H9 (cell line): ENCODE data around the gene ANKDD1A. TPM values are rescaled to one million over a fixed set of nuclear protein-coding genes. Genes with fewer than 3 reads are reported as not detected.

Source experiments
- DNase-seq: peaks from one replicate; pipeline ENCODE4 v3.0.0-alpha.2; 2017
- H2AFZ ChIP-seq: one replicate; pipeline ENCODE4 v1.6.1; 2013; ENCODE audit warnings: mild to moderate bottlenecking, low read length, control low read depth, moderate library complexity
- H2AK5ac ChIP-seq: 2 replicates; pipeline ENCODE4 v1.6.1; 2013; ENCODE audit warnings: low read length, control low read depth, mixed read lengths; ENCODE audit not compliant: insufficient read length
- H2BK120ac ChIP-seq: one replicate; pipeline ENCODE4 v1.6.1; 2013; ENCODE audit warnings: low read depth, mild to moderate bottlenecking, low read length, control low read depth, inconsistent platforms; ENCODE audit not compliant: poor library complexity, severe bottlenecking
- H2BK12ac ChIP-seq: 2 replicates; pipeline ENCODE4 v1.6.1; 2013; ENCODE audit warnings: low read length, control low read depth, mixed read lengths, low read depth; ENCODE audit not compliant: insufficient read length
- H2BK15ac ChIP-seq: 2 replicates; pipeline ENCODE4 v1.6.1; 2013; ENCODE audit warnings: low read depth, low read length, control low read depth
- H2BK20ac ChIP-seq: one replicate; pipeline ENCODE4 v1.6.1; 2013; ENCODE audit warnings: low read depth, mild to moderate bottlenecking, low read length, control low read depth, inconsistent platforms; ENCODE audit not compliant: poor library complexity, severe bottlenecking
- H2BK5ac ChIP-seq: 2 replicates; pipeline ENCODE4 v1.6.1; 2013; ENCODE audit warnings: low read length, control low read depth, mixed read lengths; ENCODE audit not compliant: insufficient read length
- H3K14ac ChIP-seq: 2 replicates; pipeline ENCODE4 v1.6.1; 2013; ENCODE audit warnings: low read length, control low read depth; ENCODE audit not compliant: insufficient read depth
- H3K18ac ChIP-seq: 2 replicates; pipeline ENCODE4 v1.6.1; 2013; ENCODE audit warnings: low read depth, mild to moderate bottlenecking, mixed read lengths, low read length, control low read depth; ENCODE audit not compliant: insufficient read length
- H3K23ac ChIP-seq: 2 replicates; pipeline ENCODE4 v1.6.1; 2013; ENCODE audit warnings: low read length, control low read depth, mixed read lengths, low read depth; ENCODE audit not compliant: insufficient read length
- H3K23me2 ChIP-seq: 2 replicates; pipeline ENCODE4 v1.6.1; 2013; ENCODE audit warnings: low read depth, mild to moderate bottlenecking, mixed read lengths, low read length, control low read depth; ENCODE audit not compliant: insufficient read length, poor library complexity, severe bottlenecking
- H3K27ac ChIP-seq: 2 replicates; pipeline ENCODE4 v1.5.1; 2013; ENCODE audit warnings: low read length, control low read depth, mixed read lengths, low read depth; ENCODE audit not compliant: insufficient read length
- H3K27me3 ChIP-seq: 2 replicates; pipeline ENCODE4 v1.6.1; 2013; ENCODE audit warnings: low read length, control low read depth, inconsistent platforms; ENCODE audit not compliant: insufficient read depth
- H3K4ac ChIP-seq: 2 replicates; pipeline ENCODE4 v1.6.1; 2013; ENCODE audit warnings: low read depth, mild to moderate bottlenecking, control low read depth, inconsistent platforms, low read length, moderate library complexity
- H3K4me1 ChIP-seq: 2 replicates; pipeline ENCODE4 v1.6.1; 2013; ENCODE audit warnings: low read length, control low read depth, inconsistent platforms; ENCODE audit not compliant: insufficient read depth
- H3K4me2 ChIP-seq: 2 replicates; pipeline ENCODE4 v1.6.1; 2013; ENCODE audit warnings: low read length, control low read depth, mixed read lengths; ENCODE audit not compliant: insufficient read length, insufficient read depth
- H3K56ac ChIP-seq: 2 replicates; pipeline ENCODE4 v1.6.1; 2013; ENCODE audit warnings: low read depth, mild to moderate bottlenecking, mixed read lengths, low read length, control low read depth; ENCODE audit not compliant: insufficient read length
- H3K79me1 ChIP-seq: 2 replicates; pipeline ENCODE4 v1.6.1; 2013; ENCODE audit warnings: low read depth, mild to moderate bottlenecking, moderate library complexity, low read length, control low read depth, inconsistent platforms; ENCODE audit not compliant: insufficient read depth, poor library complexity, severe bottlenecking
- H3K79me2 ChIP-seq: 2 replicates; pipeline ENCODE4 v1.6.1; 2013; ENCODE audit warnings: low read length, control low read depth, inconsistent platforms; ENCODE audit not compliant: insufficient read depth
- H3K9ac ChIP-seq: 2 replicates; pipeline ENCODE4 v1.6.1; 2013; ENCODE audit warnings: low read length, control low read depth, mixed read lengths; ENCODE audit not compliant: insufficient read length; ENCODE audit errors: extremely low read depth
- H3K9me3 ChIP-seq: one replicate; pipeline ENCODE4 v1.6.1; 2013; ENCODE audit warnings: low read depth, low read length, inconsistent platforms; ENCODE audit not compliant: control insufficient read depth
- H3T11ph ChIP-seq: one replicate; pipeline ENCODE4 v1.6.1; 2013; ENCODE audit warnings: mild to moderate bottlenecking, low read length, control low read depth, inconsistent platforms
- H4K20me1 ChIP-seq: one replicate; pipeline ENCODE4 v1.6.1; 2013; ENCODE audit not compliant: control insufficient read depth, insufficient read length, insufficient read depth
- H4K5ac ChIP-seq: 2 replicates; pipeline ENCODE4 v1.6.1; 2013; ENCODE audit warnings: low read depth, mild to moderate bottlenecking, mixed read lengths, low read length, control low read depth; ENCODE audit not compliant: insufficient read length
- H4K8ac ChIP-seq: replicated peaks from 2 replicates; pipeline ENCODE4 v1.6.1; 2013; ENCODE audit warnings: low read length, control low read depth, mixed read lengths, low read depth; ENCODE audit not compliant: insufficient read length
- H4K91ac ChIP-seq: 2 replicates; pipeline ENCODE4 v1.6.1; 2013; ENCODE audit warnings: low read depth, mild to moderate bottlenecking, moderate library complexity, mixed read lengths, low read length, control low read depth; ENCODE audit not compliant: insufficient read length
- H3K27ac Mint-ChIP-seq, 3 experiments: 2 replicates in 2 of 3; 3 replicates in 1 of 3; pipeline ENCODE4 v1.8.0; 2020 to 2021; ENCODE audit warnings: mixed read lengths in 3 of 3, mild to moderate bottlenecking in 1 of 3, moderate library complexity in 1 of 3
- H3K27me3 Mint-ChIP-seq: 2 replicates; pipeline ENCODE4 v1.8.0; 2021; ENCODE audit warnings: low read depth, mild to moderate bottlenecking, moderate library complexity, mixed read lengths
- H3K36me3 Mint-ChIP-seq, 3 experiments: 2 replicates in 2 of 3; 3 replicates in 1 of 3; pipeline ENCODE4 v1.8.0; 2020 to 2021; ENCODE audit warnings: low read depth in 3 of 3, mixed read lengths in 3 of 3; ENCODE audit not compliant: insufficient read depth in 1 of 3
- H3K4me1 Mint-ChIP-seq, 2 experiments: 2 replicates each; pipeline ENCODE4 v1.8.0; 2020; ENCODE audit warnings: mixed read lengths in 2 of 2
- H3K4me3 Mint-ChIP-seq, 2 experiments: 2 replicates in 1 of 2; 3 replicates in 1 of 2; pipeline ENCODE4 v1.8.0; 2020 to 2021; ENCODE audit warnings: mild to moderate bottlenecking in 2 of 2, mixed read lengths in 2 of 2, moderate library complexity in 1 of 2
- H3K9me3 Mint-ChIP-seq, 2 experiments: 2 replicates in 1 of 2; 3 replicates in 1 of 2; pipeline ENCODE4 v1.8.0; 2020; ENCODE audit warnings: mild to moderate bottlenecking in 2 of 2, mixed read lengths in 2 of 2, moderate library complexity in 1 of 2
- CTCF ChIP-seq: fragments of 200-600 bp; sonication (generic); conservative IDR thresholded peaks from 3 replicates; pipeline ENCODE4 v1.8.0; 2021; ENCODE audit warnings: antibody characterized with exemption, mild to moderate bottlenecking
- WGBS: extraction: QIAGEN DNeasy Blood & Tissue Kit; methylation state at CpG from one replicate; pipeline ENCODE4 v1.1.7; 2013; ENCODE audit warnings: missing lambda C conversion rate, low lambda C conversion rate, mixed read lengths; ENCODE audit not compliant: insufficient read length; ENCODE audit errors: extremely low coverage; 5-methylcytosine and 5-hydroxymethylcytosine counted together
- total RNA-seq: library from RNA; stranded (reverse); gene quantifications from 2 replicates; pipeline ENCODE4 v1.2.1, GENCODE V29; 2021

The ANKDD1A gene
- total RNA-seq, 1 experiment from 2014 or later: 3.7 TPM

GRCh38 chr15:64895285-64896065, 16.2 kb upstream of the ANKDD1A start:
- no peak overlapping the region for H2AFZ ChIP-seq
- peaks cover 6% of the 10 kb centered on the region; the same call in 1 of the 2 replicates for H3K4me1 ChIP-seq
- WGBS: no CpG with 5 or more reads among the region's 6 CpGs
- Mint-ChIP-seq H3K9me3 (peaks cover 0 to 3% of the 10 kb centered on the region in 2 experiments; a peak in 2 of 5 replicates), H3K27ac (peak overlapping the region in 1 of 3 experiments; percentile 35; a peak in 1 of 7 replicates), H3K36me3 (peaks cover 2 to 3% (median 2%) of the 10 kb centered on the region in 3 experiments; a peak in 2 of 7 replicates), H3K4me1 (peaks cover 38 to 68% of the 10 kb centered on the region in 2 experiments), H3K27me3 (peaks cover 5% of the 10 kb centered on the region; the same call in 1 of the 2 replicates), H3K4me3 (peak overlapping the region; percentile 77 to 85)
- H3K4ac ChIP-seq: no peak overlapping the region
- no peaks in the 10 kb centered on the region for H3K79me2 ChIP-seq
- no peak overlapping the region for H4K91ac ChIP-seq
- no peak overlapping the region for H4K5ac ChIP-seq
- H3K18ac ChIP-seq: no peak overlapping the region
- H4K20me1 ChIP-seq: no peaks in the 10 kb centered on the region
- H2BK12ac ChIP-seq: no peak overlapping the region
- H3K9ac ChIP-seq: no peak overlapping the region
- no peak for TF ChIP-seq CTCF
- H3K79me1 ChIP-seq: no peaks in the 10 kb centered on the region
- no peak overlapping the region for H3K23ac ChIP-seq
- DNase-seq: no peak
- peaks cover 8% of the 10 kb centered on the region for H3K23me2 ChIP-seq
- H3K14ac ChIP-seq: peak overlapping the region; percentile 33; the same call in 1 of the 2 replicates
- no peak overlapping the region for H2BK20ac ChIP-seq
- no peak overlapping the region for H2BK15ac ChIP-seq
- H3K56ac ChIP-seq: no peak overlapping the region
- H3T11ph ChIP-seq: no peak overlapping the region
- peak overlapping the region; percentile 77 for H3K4me2 ChIP-seq
- no peak overlapping the region for H2BK5ac ChIP-seq
- no peak overlapping the region for H2BK120ac ChIP-seq
- H4K8ac ChIP-seq: no peak overlapping the region
- no peak overlapping the region for H2AK5ac ChIP-seq
- peaks cover under 1% of the 10 kb centered on the region for H3K9me3 ChIP-seq
- no peaks in the 10 kb centered on the region; the same call in 1 of the 2 replicates for H3K27me3 ChIP-seq
- no peak overlapping the region for H3K27ac ChIP-seq
